NCI-H2227 (cell line): ENCODE results near the gene GRK3.

Source experiments
- DNase-seq: peaks from one replicate; lab custom pipeline; 2025; ENCODE audit not compliant: unreplicated experiment; lab: John Stamatoyannopoulos, UW

GRK3 gene

GRCh38 chr22:25656724-25657123 lies 92.2 kb downstream of the GRK3 start:
- no peak for DNase-seq

- DNase-seq, result no peak
Measured at GRCh38 chr22:25658633-25659032, 94.2 kb downstream of the GRK3 start.

GRCh38 chr22:25659413-25659812 lies 94.9 kb downstream of the GRK3 start:
- no peak for DNase-seq

GRCh38 chr22:25660336-25660735 lies 95.9 kb downstream of the GRK3 start:
- DNase-seq, result no peak

- DNase-seq, result no peak
Measured at GRCh38 chr22:25661073-25661472, 96.6 kb downstream of the GRK3 start.

GRCh38 chr22:25663654-25664053 lies 99.2 kb downstream of the GRK3 start:
- DNase-seq, result no peak

- no peak for DNase-seq
Measured at GRCh38 chr22:25666308-25666707, 101.8 kb downstream of the GRK3 start.

- DNase-seq, result no peak
Measured at GRCh38 chr22:25668437-25668836, 104.0 kb downstream of the GRK3 start.

- DNase-seq, result no peak
Measured at GRCh38 chr22:25669253-25670069, 105.0 kb downstream of the GRK3 start.

GRCh38 chr22:25670070-25670461 lies 105.6 kb downstream of the GRK3 start:
- DNase-seq, result no peak

GRCh38 chr22:25672289-25673084 lies 108.0 kb downstream of the GRK3 start:
- no peak for DNase-seq

- no peak for DNase-seq
Measured at GRCh38 chr22:25673713-25674112, 109.2 kb downstream of the GRK3 start.

- no peak for DNase-seq
Measured at GRCh38 chr22:25677631-25678030, 113.2 kb downstream of the GRK3 start.

GRCh38 chr22:25680051-25680450 lies 115.6 kb downstream of the GRK3 start:
- DNase-seq, result no peak

- DNase-seq, result no peak
Measured at GRCh38 chr22:25680956-25681355, 116.5 kb downstream of the GRK3 start.

GRCh38 chr22:25682109-25682508 lies 117.6 kb downstream of the GRK3 start:
- no peak for DNase-seq

GRCh38 chr22:25688627-25689026 lies 124.2 kb downstream of the GRK3 start:
- no peak for DNase-seq

GRCh38 chr22:25689631-25690030 lies 125.2 kb downstream of the GRK3 start:
- no peak for DNase-seq

- no peak for DNase-seq
Measured at GRCh38 chr22:25690798-25691197, 126.3 kb downstream of the GRK3 start.

GRCh38 chr22:25692397-25693267 lies 128.2 kb downstream of the GRK3 start:
- no peak for DNase-seq

- DNase-seq, result no peak
Measured at GRCh38 chr22:25693268-25693565, 128.7 kb downstream of the GRK3 start.
